HCT116 (cell line): ENCODE data around the gene TNIK. TPM values are rescaled to one million over a fixed set of nuclear protein-coding genes. Genes with fewer than 3 reads are reported as not detected.

ENCODE experiments used
- ATAC-seq: fragments of 200-7000 bp; cut with Tn5 transposase; 2 replicates; pipeline ENCODE4 v1.9.1; 2020; ENCODE audit warnings: mild to moderate bottlenecking, moderate library complexity
- BruUV-seq: library from RNA; stranded (reverse); fragments of 400-500 nt; replicated peaks from 2 replicates; lab custom pipeline; 2021; lab: Mats Ljungman, UMichigan
- CTCF ChIA-PET: fragments of 300-600 bp; sonication (Branson Sonifier 250); formaldehyde crosslinking; loops from one replicate; lab custom pipeline; 2021; ENCODE audit warnings: antibody characterized with exemption; lab: Charles Lee
- POLR2A ChIA-PET: fragments of 300-600, 350-600 bp; sonication (Branson Sonifier 250); formaldehyde crosslinking; loops from one replicate; lab custom pipeline; 2021; ENCODE audit warnings: antibody characterized with exemption; lab: Charles Lee
- RAD21 ChIA-PET, 2 experiments: fragments of 300-600 bp; sonication (Branson Sonifier 250); formaldehyde crosslinking; loops; one replicate each; lab custom pipeline; 2023; ENCODE audit warnings: low total read pairs in 2 of 2; ENCODE audit not compliant: uncharacterized antibody in 2 of 2, unreplicated experiment in 2 of 2, low non-redundant PET in 1 of 2; lab: Charles Lee
- DNase-seq: peaks from one replicate; pipeline ENCODE4 v3.0.0-alpha.2; 2010; ENCODE audit warnings: low read depth, low spot score
- H2AFZ ChIP-seq: fragments of 200-600 bp; shearing (Covaris generic), sonication (generic); 2 replicates; pipeline ENCODE4 v1.6.1; 2017; ENCODE audit warnings: low read depth, mixed run types, mixed read lengths, antibody characterized with exemption, low read length; ENCODE audit not compliant: poor library complexity, severe bottlenecking
- H3K27ac ChIP-seq: 2 replicates; pipeline ENCODE4 v1.5.1; 2012; ENCODE audit warnings: low read depth, low read length
- H3K27me3 ChIP-seq: fragments of 200-600 bp; sonication (generic); 2 replicates; pipeline ENCODE4 v1.6.1; 2016; ENCODE audit warnings: mixed run types, low read length, mixed read lengths; ENCODE audit not compliant: insufficient read depth
- H3K36me3 ChIP-seq, 2 experiments: fragments of 200-500 bp in 1 of 2; fragments of 200-600 bp in 1 of 2; sonication (Bioruptor generic) in 1 of 2; sonication (generic) in 1 of 2; 2 replicates each; pipeline versions ENCODE4 v1.5.1 to v1.6.1; 2014 to 2016; ENCODE audit warnings: low read length in 2 of 2, inconsistent platforms in 1 of 2, mixed read lengths in 1 of 2, mixed run types in 1 of 2; ENCODE audit not compliant: insufficient read depth in 2 of 2, control insufficient read depth in 1 of 2
- H3K4me1 ChIP-seq, 2 experiments: fragments of 200-600 bp in 1 of 2; sonication (generic) in 1 of 2; 2 replicates each; pipeline versions ENCODE4 v1.5.1 to v1.6.1; 2012 to 2017; ENCODE audit warnings: low read length in 2 of 2, inconsistent platforms in 1 of 2, mild to moderate bottlenecking in 1 of 2, mixed read lengths in 1 of 2, mixed run types in 1 of 2, moderate library complexity in 1 of 2; ENCODE audit not compliant: insufficient read depth in 2 of 2, control insufficient read depth in 1 of 2
- H3K4me2 ChIP-seq: fragments of 200-600 bp; sonication (generic); 2 replicates; pipeline ENCODE4 v1.6.1; 2017; ENCODE audit warnings: mixed run types, low read length, mixed read lengths
- H3K4me3 ChIP-seq, 2 experiments: fragments of 200-600 bp in 1 of 2; sonication (generic) in 1 of 2; replicated peaks in 1 of 2; 2 replicates each; pipeline ENCODE4 v1.5.1; 2011 to 2016; ENCODE audit warnings: low read length in 2 of 2, control low read depth in 1 of 2, low read depth in 1 of 2, mild to moderate bottlenecking in 1 of 2, mixed read lengths in 1 of 2, mixed run types in 1 of 2
- H3K79me2 ChIP-seq: fragments of 200-600 bp; sonication (generic); 2 replicates; pipeline ENCODE4 v1.6.1; 2017; ENCODE audit warnings: mild to moderate bottlenecking, mixed run types, low read length, moderate library complexity, mixed read lengths; ENCODE audit not compliant: insufficient read depth
- H3K9ac ChIP-seq: fragments of 200-600 bp; sonication (generic); 2 replicates; pipeline ENCODE4 v1.6.1; 2016; ENCODE audit warnings: low read length, mixed read lengths
- H3K9me2 ChIP-seq: fragments of 200-600 bp; sonication (generic), shearing (Covaris generic); 2 replicates; pipeline ENCODE4 v1.6.1; 2017; ENCODE audit warnings: mixed run types, mild to moderate bottlenecking, moderate library complexity; ENCODE audit not compliant: insufficient read depth
- H3K9me3 ChIP-seq, 2 experiments: fragments of 200-500 bp in 1 of 2; fragments of 200-600 bp in 1 of 2; sonication (Bioruptor generic) in 1 of 2; sonication (generic) in 1 of 2; 2 replicates each; pipeline ENCODE4 v1.6.1; 2014 to 2017; ENCODE audit warnings: low read length in 2 of 2, mixed read lengths in 2 of 2, inconsistent platforms in 1 of 2, low read depth in 1 of 2, mild to moderate bottlenecking in 1 of 2, mixed run types in 1 of 2, moderate library complexity in 1 of 2; ENCODE audit not compliant: control insufficient read depth in 1 of 2, insufficient read depth in 1 of 2
- H4K20me1 ChIP-seq: fragments of 200-600 bp; sonication (generic), shearing (Covaris generic); 2 replicates; pipeline ENCODE4 v1.6.1; 2017; ENCODE audit warnings: mixed run types, mild to moderate bottlenecking, moderate library complexity; ENCODE audit not compliant: insufficient read depth
- CBX3 ChIP-seq: IDR thresholded peaks from 2 replicates; pipeline ENCODE4 v1.6.1; 2012; ENCODE audit warnings: low read depth
- CEBPB ChIP-seq: IDR thresholded peaks from 2 replicates; pipeline ENCODE4 v1.6.1; 2012; ENCODE audit warnings: low read depth
- EGR1 ChIP-seq: IDR thresholded peaks from 2 replicates; pipeline ENCODE4 v1.6.1; 2012; ENCODE audit warnings: low read depth
- ELF1 ChIP-seq: IDR thresholded peaks from 2 replicates; pipeline ENCODE4 v1.6.1; 2012; ENCODE audit warnings: low read depth, borderline replicate concordance
- EZH2 ChIP-seq: fragments of 200-600 bp; sonication (generic); IDR thresholded peaks from 2 replicates; pipeline ENCODE4 v1.6.1; 2017; ENCODE audit warnings: antibody characterized with exemption, mixed run types
- EZH2phosphoT487 ChIP-seq: fragments of 200-600 bp; IDR thresholded peaks from 2 replicates; pipeline ENCODE4 v1.6.1; 2018; ENCODE audit warnings: antibody characterized with exemption, borderline replicate concordance
- JUND ChIP-seq: IDR thresholded peaks from 2 replicates; pipeline ENCODE4 v1.6.1; 2012
- POLR2A ChIP-seq: IDR thresholded peaks from 2 replicates; pipeline ENCODE4 v1.7.0; 2011; ENCODE audit warnings: borderline replicate concordance; ENCODE audit not compliant: insufficient read depth, insufficient read length; ENCODE audit errors: extremely low read depth
- POLR2AphosphoS5 ChIP-seq: IDR thresholded peaks from 2 replicates; pipeline ENCODE4 v1.6.1; 2011; ENCODE audit warnings: mild to moderate bottlenecking, low read depth, low read length, moderate library complexity
- RAD21 ChIP-seq: IDR thresholded peaks from 2 replicates; pipeline ENCODE4 v1.6.1; 2012; ENCODE audit warnings: low read depth, mild to moderate bottlenecking
- SP1 ChIP-seq: IDR thresholded peaks from 2 replicates; pipeline ENCODE4 v1.6.1; 2012; ENCODE audit warnings: low read depth
- SRF ChIP-seq: IDR thresholded peaks from 2 replicates; pipeline ENCODE4 v1.6.1; 2012; ENCODE audit warnings: low read depth
- TCF7L2 ChIP-seq: IDR thresholded peaks from 2 replicates; pipeline ENCODE4 v1.7.0; 2011; ENCODE audit warnings: borderline replicate concordance, inconsistent platforms; ENCODE audit not compliant: insufficient read depth, insufficient read length; ENCODE audit errors: extremely low read depth
- YY1 ChIP-seq: IDR thresholded peaks from 2 replicates; pipeline ENCODE4 v1.6.1; 2011; ENCODE audit warnings: low read length, low read depth, moderate library complexity, mild to moderate bottlenecking; ENCODE audit not compliant: insufficient replicate concordance; ENCODE audit errors: extremely low read depth
- ZFX ChIP-seq: fragments of 450-650 bp; IDR thresholded peaks from 2 replicates; pipeline ENCODE4 v1.6.1; 2017
- ZNF274 ChIP-seq: fragments of 200-500 bp; sonication (Bioruptor generic); IDR thresholded peaks from 2 replicates; pipeline ENCODE4 v1.6.1; 2014; ENCODE audit warnings: mild to moderate bottlenecking, low read depth, low read length, inconsistent platforms
- intact Hi-C: fragments of 100-400 bp; cut with micrococcal nuclease; formaldehyde crosslinking; loops from 2 replicates; pipeline ENCODE4 v1.10.0; 2022
- total RNA-seq: library from RNA; stranded (reverse); gene quantifications from one replicate; pipeline ENCODE4 v1.2.1, GENCODE V29; 2021; ENCODE audit not compliant: unreplicated experiment
- TF ChIP-seq, protein P1 (sequence below), 3 experiments: fragments of 200-600 bp in 1 of 3; sonication (generic) in 1 of 3; IDR thresholded peaks in 2 of 3; conservative IDR thresholded peaks in 1 of 3; 2 replicates each; pipeline ENCODE4 v1.5.1; 2012 to 2017; ENCODE audit warnings: low read depth in 2 of 3, low read length in 2 of 3, antibody characterized with exemption in 1 of 3, borderline replicate concordance in 1 of 3, control low read depth in 1 of 3, mild to moderate bottlenecking in 1 of 3, mixed read lengths in 1 of 3, mixed run types in 1 of 3, moderate library complexity in 1 of 3; ENCODE audit not compliant: insufficient read depth in 1 of 3
- TF ChIP-seq, protein P2 (sequence below): IDR thresholded peaks from 2 replicates; pipeline ENCODE4 v1.6.1; 2012

TNIK gene
- total RNA-seq, 1 experiment from 2014 or later: 24.1 TPM

DNA sequence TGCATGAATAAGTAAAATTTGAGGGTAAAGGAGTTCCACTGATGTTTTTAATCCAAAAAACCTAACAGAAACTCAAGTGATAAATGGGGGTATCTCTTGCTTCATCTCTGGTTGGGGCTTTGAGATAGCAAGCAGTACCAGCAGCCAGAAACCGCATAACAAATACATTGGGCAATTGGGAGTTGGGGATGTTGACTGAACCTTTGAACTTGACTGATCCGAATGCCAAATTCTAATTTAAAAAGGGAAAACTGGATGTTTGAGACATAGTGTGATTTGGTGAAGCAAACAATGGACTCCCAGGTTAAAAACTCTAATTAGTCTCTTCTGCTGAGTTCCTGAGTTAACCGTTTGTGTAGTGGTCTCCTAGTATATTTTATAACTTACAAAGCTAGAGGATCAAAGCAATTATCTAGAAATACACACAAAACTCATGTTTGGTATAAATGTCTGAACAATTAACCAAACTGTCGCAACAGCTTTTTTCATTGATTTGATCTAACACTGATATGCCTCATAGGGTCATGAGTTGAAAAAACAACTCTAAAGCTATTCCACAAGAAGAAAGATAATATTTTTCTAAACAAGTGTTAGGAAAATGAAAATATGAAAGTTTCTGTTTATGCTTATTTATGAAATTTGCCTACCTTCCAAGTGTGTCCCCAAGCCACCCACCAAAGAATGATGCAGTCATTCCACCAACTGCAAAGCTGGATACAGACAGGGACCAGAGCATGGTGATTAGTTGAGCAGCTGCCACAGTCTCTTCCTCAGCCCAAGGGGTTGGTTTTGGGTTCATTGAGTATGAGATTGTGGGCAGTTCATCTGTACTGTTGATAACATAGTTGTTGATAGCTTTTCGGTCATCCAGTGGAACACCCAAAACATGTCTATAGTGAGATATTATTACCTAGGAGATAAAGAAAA lies 446.1 kb downstream of the TNIK start:
- Histone ChIP-seq H3K4me2 (no peak overlapping the region), H3K79me2 (no peaks in the 10 kb centered on the region), H3K4me1 (no peaks in the 10 kb centered on the region), H3K4me3 (no peak overlapping the region), H4K20me1 (no peaks in the 10 kb centered on the region), H3K9ac (no peak overlapping the region), H2AFZ (no peak overlapping the region), H3K27ac (no peak overlapping the region), H3K27me3 (no peaks in the 10 kb centered on the region), H3K9me2 (no peaks in the 10 kb centered on the region), H3K9me3 (no peaks in the 10 kb centered on the region), H3K36me3 (no peaks in the 10 kb centered on the region)
- ATAC-seq: no peak
- ChIA-PET RAD21 (no interaction called here), CTCF (no interaction called here), POLR2A (no interaction called here)
- TF ChIP-seq ELF1 (no peak), POLR2AphosphoS5 (no peak), SP1 (no peak), YY1 (no peak), ZNF274 (no peak), CEBPB (no peak), TCF7L2 (no peak), ZFX (no peak), EZH2 (no peak), POLR2A (no peak), RAD21 (no peak), CBX3 (no peak), EGR1 (no peak), SRF (no peak), EZH2phosphoT487 (no peak), JUND (no peak)
- TF ChIP-seq, protein P1, sequence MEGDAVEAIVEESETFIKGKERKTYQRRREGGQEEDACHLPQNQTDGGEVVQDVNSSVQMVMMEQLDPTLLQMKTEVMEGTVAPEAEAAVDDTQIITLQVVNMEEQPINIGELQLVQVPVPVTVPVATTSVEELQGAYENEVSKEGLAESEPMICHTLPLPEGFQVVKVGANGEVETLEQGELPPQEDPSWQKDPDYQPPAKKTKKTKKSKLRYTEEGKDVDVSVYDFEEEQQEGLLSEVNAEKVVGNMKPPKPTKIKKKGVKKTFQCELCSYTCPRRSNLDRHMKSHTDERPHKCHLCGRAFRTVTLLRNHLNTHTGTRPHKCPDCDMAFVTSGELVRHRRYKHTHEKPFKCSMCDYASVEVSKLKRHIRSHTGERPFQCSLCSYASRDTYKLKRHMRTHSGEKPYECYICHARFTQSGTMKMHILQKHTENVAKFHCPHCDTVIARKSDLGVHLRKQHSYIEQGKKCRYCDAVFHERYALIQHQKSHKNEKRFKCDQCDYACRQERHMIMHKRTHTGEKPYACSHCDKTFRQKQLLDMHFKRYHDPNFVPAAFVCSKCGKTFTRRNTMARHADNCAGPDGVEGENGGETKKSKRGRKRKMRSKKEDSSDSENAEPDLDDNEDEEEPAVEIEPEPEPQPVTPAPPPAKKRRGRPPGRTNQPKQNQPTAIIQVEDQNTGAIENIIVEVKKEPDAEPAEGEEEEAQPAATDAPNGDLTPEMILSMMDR (IDR thresholded peaks at IDR 0.05 in 2 of 3, conservative IDR thresholded peaks at IDR 0.05 in 1 of 3; ENCODE audit: borderline replicate concordance in 1 of 3, insufficient read depth in 1 of 3, low read depth in 2 of 3, low read length in 2 of 3): no peak
- TF ChIP-seq, protein P2, sequence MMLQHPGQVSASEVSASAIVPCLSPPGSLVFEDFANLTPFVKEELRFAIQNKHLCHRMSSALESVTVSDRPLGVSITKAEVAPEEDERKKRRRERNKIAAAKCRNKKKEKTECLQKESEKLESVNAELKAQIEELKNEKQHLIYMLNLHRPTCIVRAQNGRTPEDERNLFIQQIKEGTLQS: no peak
- intact Hi-C loops: no loop called here
- no peak for DNase-seq
- no TSS peak for BruUV-seq
